Measurements from ENCODE around the gene ALDH3B2. TPM values are rescaled to one million over a fixed set of nuclear protein-coding genes. Genes with fewer than 3 reads are reported as not detected.

Gene ALDH3B2
- total and polyA plus RNA-seq, 2 experiments from 2014 or later: not detected

GRCh38 chr11:67634366-67635230 lies 39.8 kb downstream of the ALDH3B2 start:
- H3K9me3 Mint-ChIP-seq: no peaks in the 10 kb centered on the region; the same call in 2 of the 3 replicates
- H3K9me2 ChIP-seq (ENCODE audit: insufficient read depth): no peaks in the 10 kb centered on the region
- peaks cover 25% of the 10 kb centered on the region for H3K27me3 Mint-ChIP-seq (ENCODE audit: insufficient read depth, low read depth, poor library complexity)
- H3F3A ChIP-seq (replicated peaks; ENCODE audit: low read depth): peaks cover 5% of the 10 kb centered on the region; the same call in 1 of the 2 replicates
- ATAC-seq (no peak), DNase-seq (ENCODE audit: low spot score) (no peak)
- H3K4me3 ChIP-seq: no peak overlapping the region
- H3K4me3 Mint-ChIP-seq: no peak overlapping the region
- no peak overlapping the region for H3K4me2 ChIP-seq
- H3K27ac Mint-ChIP-seq: no peak overlapping the region
- no peak overlapping the region for H2AFZ ChIP-seq
- H3K27me3 ChIP-seq (ENCODE audit: insufficient read depth): no peaks in the 10 kb centered on the region
- H3K79me2 ChIP-seq (replicated peaks; ENCODE audit: insufficient read depth): no peaks in the 10 kb centered on the region
- no peak overlapping the region for H3K27ac ChIP-seq (ENCODE audit: low read depth)
- TF ChIP-seq CREB1 (CRISPR knock-in tag; IDR thresholded peaks at IDR 0.05; ENCODE audit: low read depth): no peak
- TF ChIP-seq EZH2phosphoT487 (IDR thresholded peaks at IDR 0.05; ENCODE audit: unreplicated experiment): no peak
- no peak for TF ChIP-seq NANOG (IDR thresholded peaks at IDR 0.05; ENCODE audit: borderline replicate concordance)
- TF ChIP-seq ZNF462 (CRISPR knock-in tag; IDR thresholded peaks at IDR 0.05): no peak
- no peak for TF ChIP-seq POLR2AphosphoS5 (IDR thresholded peaks at IDR 0.05; ENCODE audit: low read depth)
- no peak for TF ChIP-seq EZH2 (IDR thresholded peaks at IDR 0.05; ENCODE audit: low read depth, unreplicated experiment)
- no peak for TF ChIP-seq JUNB (IDR thresholded peaks at IDR 0.05; ENCODE audit: unreplicated experiment)
- TF ChIP-seq ETS1 (IDR thresholded peaks at IDR 0.05): no peak
- no peak for TF ChIP-seq ZNF114 (CRISPR knock-in tag; IDR thresholded peaks at IDR 0.05)
- TF ChIP-seq CTCF (conservative IDR thresholded peaks at IDR 0.05; ENCODE audit: low read depth in 2 of 2): no peak
- TF ChIP-seq STAT1 (IDR thresholded peaks at IDR 0.05; ENCODE audit: unreplicated experiment): no peak
- TF ChIP-seq REST (IDR thresholded peaks at IDR 0.05; ENCODE audit: unreplicated experiment): no peak
- TF ChIP-seq ZNF331 (CRISPR knock-in tag; IDR thresholded peaks at IDR 0.05; ENCODE audit: low read depth): no peak
- no peaks in the 10 kb centered on the region for H4K20me1 ChIP-seq (replicated peaks; ENCODE audit: insufficient read depth)
- no peaks in the 10 kb centered on the region; the same call in 2 of the 3 replicates for H3K36me3 Mint-ChIP-seq (ENCODE audit: low read depth)
- no peaks in the 10 kb centered on the region for H3K36me3 ChIP-seq (ENCODE audit: insufficient read depth)
- peaks cover 16% of the 10 kb centered on the region; the same call in 2 of the 3 replicates for H3K4me1 Mint-ChIP-seq
- peaks cover 10% of the 10 kb centered on the region; the same call in 1 of the 2 replicates for H3K4me1 ChIP-seq (ENCODE audit: insufficient read depth)
